Stimulated activated CD4-positive, alpha-beta T cell treated with anti-CD3 and anti-CD28 coated beads, Interleukin-1b, Interleukin-23, amount 100 ng/mL, for 48 hours (primary cell): Measurements from ENCODE around the gene CTRL.
A peak's percentile ranks its signal among the peaks of the same experiment; 100 is the strongest.

Source experiments
- DNase-seq: peaks from one replicate; pipeline ENCODE4 v3.0.0-alpha.2; 2020

Gene CTRL

GRCh38 chr16:67885976-67886375, 45.7 kb downstream of the CTRL start:
- no peak for DNase-seq

GRCh38 chr16:67885545-67885944, 46.1 kb downstream of the CTRL start:
- DNase-seq, result no peak

- no peak for DNase-seq
Measured at GRCh38 chr16:67884684-67885083, 47.0 kb downstream of the CTRL start, which contains the start of gene NRN1L. Gene NRN1L (plus strand): TSS chr16:67884885. CDS start chr16:67884904, 19 bp downstream.

GRCh38 chr16:67883872-67884261, 47.8 kb downstream of the CTRL start:
- DNase-seq, result peak; percentile 61

GRCh38 chr16:67883146-67883871, 48.4 kb downstream of the CTRL start:
- no peak for DNase-seq

GRCh38 chr16:67882374-67883145, 49.1 kb downstream of the CTRL start:
- DNase-seq, result no peak

GRCh38 chr16:67881621-67882161, 50.0 kb downstream of the CTRL start:
- DNase-seq, result no peak

GRCh38 chr16:67880584-67880983, 51.1 kb downstream of the CTRL start:
- no peak for DNase-seq

GRCh38 chr16:67879936-67880335, 51.7 kb downstream of the CTRL start:
- no peak for DNase-seq
